Activated naive CD4-positive, alpha-beta T cell treated with anti-CD3 and anti-CD28 coated beads, Interleukin-2, amount 50 U/mL, for 24 hours (primary cell): ENCODE results near the gene TRIM69.
"Not testable (repeated sequence)": the region's sequence is repeated elsewhere in the genome, so short reads cannot be mapped to it uniquely, and the experiment has no call there.

Experiments
- H3K27ac Mint-ChIP-seq: one replicate; pipeline ENCODE4 v1.8.0; 2021; ENCODE audit warnings: mild to moderate bottlenecking, mixed read lengths
- H3K27me3 Mint-ChIP-seq: one replicate; pipeline ENCODE4 v1.8.0; 2021; ENCODE audit warnings: mixed read lengths
- H3K36me3 Mint-ChIP-seq: one replicate; pipeline ENCODE4 v1.8.0; 2021; ENCODE audit warnings: mixed read lengths
- H3K4me1 Mint-ChIP-seq: one replicate; pipeline ENCODE4 v1.8.0; 2021; ENCODE audit warnings: mixed read lengths
- H3K4me3 Mint-ChIP-seq: one replicate; pipeline ENCODE4 v1.8.0; 2021; ENCODE audit warnings: mild to moderate bottlenecking, mixed read lengths
- H3K9me3 Mint-ChIP-seq: one replicate; pipeline ENCODE4 v1.8.0; 2021; ENCODE audit warnings: mixed read lengths

TRIM69 gene

DNA sequence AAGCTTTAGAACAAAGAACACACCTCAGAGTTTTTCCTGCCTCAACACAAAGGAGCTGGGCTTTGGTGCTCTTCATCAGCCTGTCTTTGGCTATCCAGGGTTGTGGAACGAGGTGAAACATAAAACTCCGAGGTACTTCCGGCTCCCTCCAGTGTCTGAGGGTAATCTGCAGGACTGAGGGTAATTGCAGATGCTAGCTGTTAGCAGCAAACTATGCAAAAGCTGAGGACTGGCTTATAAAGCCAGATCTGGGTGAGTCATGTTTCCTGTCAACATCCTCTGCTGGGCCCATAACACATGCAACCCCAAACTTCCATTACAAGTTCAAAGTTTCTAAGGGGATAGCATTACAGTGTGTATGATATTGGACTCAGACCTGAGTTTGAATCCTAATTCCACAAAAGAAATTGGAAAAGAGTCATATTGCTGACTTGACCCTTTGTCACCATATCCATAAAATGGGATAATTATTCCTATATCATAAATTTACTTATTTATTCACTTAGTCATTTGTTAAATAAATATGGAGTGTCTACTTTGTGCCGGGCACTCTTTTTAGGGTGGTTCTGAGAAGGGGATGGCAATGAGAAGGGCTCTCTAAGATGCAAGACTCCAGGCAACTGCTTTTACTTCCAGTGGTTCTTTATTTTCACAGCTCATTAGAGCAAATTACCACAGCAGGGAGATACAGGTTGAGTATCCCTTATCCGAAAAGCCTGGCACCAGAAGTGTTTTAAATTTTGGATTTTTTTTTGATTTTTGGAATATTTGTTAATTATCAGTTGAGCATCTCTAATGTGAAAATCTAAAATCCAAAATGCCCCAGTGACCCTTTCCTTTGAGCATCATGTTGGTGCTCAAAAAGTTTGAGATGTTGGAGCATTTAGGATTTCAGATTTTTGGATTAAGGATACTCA, 9.5 kb upstream of the TRIM69 start:
- Mint-ChIP-seq H3K36me3 (peaks cover 9% of the 10 kb centered on the region), H3K4me3 (peak overlapping the region; percentile 100), H3K27ac (peak overlapping the region; percentile 100), H3K4me1 (peaks cover 69% of the 10 kb centered on the region), H3K27me3 (no peaks in the 10 kb centered on the region), H3K9me3 (no peaks in the 10 kb centered on the region)

DNA sequence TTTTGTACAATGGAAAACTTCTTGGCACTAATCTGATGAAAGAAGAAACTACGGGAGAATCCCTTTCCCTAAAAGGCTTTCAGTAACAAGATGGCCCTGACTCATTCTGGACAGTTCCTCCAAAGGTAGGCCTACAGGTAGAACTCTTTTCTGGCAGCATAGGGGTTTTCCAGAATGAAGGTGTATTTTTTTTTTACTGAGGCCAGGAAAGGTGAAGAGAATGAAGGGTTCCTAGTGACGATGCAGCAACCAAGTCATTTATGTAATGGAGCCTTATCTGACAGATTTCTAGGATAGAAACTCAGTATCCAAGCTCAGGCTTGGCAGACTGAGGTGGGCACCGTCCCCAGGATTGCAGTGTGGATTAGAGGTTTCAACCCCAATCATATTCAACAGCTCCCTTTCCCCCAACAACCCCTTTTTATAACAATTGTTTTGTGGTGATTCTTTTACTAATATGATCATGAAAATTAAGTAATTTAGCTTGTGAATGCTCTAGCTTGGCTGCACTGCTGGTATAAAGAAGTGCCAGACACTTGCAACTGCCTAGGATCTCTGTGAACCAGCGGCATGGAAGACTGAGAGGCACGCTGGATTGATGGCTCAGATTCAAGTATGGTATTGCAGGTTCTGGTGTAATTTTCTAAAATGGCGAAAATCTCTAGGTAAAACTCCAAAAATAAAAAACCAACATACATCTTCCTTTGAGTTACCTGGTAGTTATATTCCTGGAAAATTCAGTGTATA, 8.7 kb upstream of the TRIM69 start:
- peak overlapping the region; percentile 100 for H3K4me3 Mint-ChIP-seq
- H3K9me3 Mint-ChIP-seq: no peaks in the 10 kb centered on the region
- peaks cover 69% of the 10 kb centered on the region for H3K4me1 Mint-ChIP-seq
- peak overlapping the region; percentile 100 for H3K27ac Mint-ChIP-seq
- no peaks in the 10 kb centered on the region for H3K27me3 Mint-ChIP-seq
- peaks cover 15% of the 10 kb centered on the region for H3K36me3 Mint-ChIP-seq

DNA sequence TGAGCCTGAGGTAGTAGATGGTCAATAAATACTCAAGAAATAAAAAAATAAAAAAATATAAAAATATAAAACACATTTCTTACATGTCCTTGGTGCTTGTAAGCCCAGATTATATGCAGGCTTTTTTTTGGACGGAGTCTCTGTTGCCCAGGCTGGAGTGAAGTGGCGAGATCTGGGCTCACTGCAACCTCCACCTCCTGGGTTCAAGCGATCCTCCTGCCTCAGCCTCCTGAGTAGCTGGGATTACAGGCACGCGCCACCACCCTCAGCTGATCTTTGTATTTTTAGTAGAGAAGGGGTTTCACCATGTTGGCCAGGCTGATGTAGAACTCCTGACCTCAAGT, 8.1 kb upstream of the TRIM69 start:
- H3K9me3 Mint-ChIP-seq, H3K27me3 Mint-ChIP-seq: not testable (repeated sequence)
- H3K4me1 Mint-ChIP-seq: peaks cover 70% of the 10 kb centered on the region
- peaks cover 15% of the 10 kb centered on the region for H3K36me3 Mint-ChIP-seq
- peak overlapping the region; percentile 100 for H3K4me3 Mint-ChIP-seq
- peak overlapping the region; percentile 100 for H3K27ac Mint-ChIP-seq

DNA sequence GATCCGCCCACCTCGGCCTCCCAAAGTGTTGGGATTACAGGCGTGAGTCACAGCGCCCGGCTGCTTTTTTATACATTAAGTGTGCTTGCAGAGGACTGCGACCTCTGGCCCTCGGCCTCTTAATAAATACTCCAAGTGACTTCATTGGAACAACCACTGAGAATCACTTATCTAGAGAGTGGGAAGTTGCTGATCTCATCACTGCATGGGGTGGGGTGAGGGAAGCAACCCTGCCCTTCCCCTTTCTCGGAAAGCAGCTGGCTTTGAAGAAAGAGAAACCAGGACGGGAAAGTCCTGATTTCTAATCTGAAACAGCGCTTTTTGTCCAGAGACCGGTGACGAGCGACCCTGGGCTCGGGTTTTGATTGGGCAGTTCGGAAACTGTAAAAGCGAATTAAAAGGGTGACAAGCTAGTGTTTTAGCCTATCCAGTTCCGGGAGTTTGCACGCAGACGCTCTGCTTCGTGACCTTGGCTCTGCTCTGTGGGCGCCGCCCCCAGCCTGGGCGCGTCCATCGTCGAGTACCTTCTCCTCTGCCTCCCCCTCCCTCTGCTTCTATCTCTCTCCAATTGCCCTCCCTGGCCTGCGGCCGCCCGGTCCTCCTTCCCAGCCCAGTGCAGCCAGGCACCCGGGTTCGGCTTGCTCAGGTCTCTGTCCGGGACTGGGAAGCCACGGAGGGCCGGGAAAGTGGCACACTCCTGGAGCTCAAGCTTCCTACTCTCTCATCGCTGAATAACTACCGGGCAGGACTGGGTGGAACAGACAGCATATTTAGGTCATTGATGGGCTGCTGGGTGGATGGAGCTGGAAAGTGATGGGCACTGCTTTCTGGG, 7.5 kb upstream of the TRIM69 start:
- Mint-ChIP-seq H3K4me3 (peak overlapping the region; percentile 100), H3K4me1 (peaks cover 70% of the 10 kb centered on the region), H3K36me3 (peaks cover 15% of the 10 kb centered on the region), H3K9me3 (no peaks in the 10 kb centered on the region), H3K27ac (peak overlapping the region; percentile 100), H3K27me3 (no peaks in the 10 kb centered on the region)

DNA sequence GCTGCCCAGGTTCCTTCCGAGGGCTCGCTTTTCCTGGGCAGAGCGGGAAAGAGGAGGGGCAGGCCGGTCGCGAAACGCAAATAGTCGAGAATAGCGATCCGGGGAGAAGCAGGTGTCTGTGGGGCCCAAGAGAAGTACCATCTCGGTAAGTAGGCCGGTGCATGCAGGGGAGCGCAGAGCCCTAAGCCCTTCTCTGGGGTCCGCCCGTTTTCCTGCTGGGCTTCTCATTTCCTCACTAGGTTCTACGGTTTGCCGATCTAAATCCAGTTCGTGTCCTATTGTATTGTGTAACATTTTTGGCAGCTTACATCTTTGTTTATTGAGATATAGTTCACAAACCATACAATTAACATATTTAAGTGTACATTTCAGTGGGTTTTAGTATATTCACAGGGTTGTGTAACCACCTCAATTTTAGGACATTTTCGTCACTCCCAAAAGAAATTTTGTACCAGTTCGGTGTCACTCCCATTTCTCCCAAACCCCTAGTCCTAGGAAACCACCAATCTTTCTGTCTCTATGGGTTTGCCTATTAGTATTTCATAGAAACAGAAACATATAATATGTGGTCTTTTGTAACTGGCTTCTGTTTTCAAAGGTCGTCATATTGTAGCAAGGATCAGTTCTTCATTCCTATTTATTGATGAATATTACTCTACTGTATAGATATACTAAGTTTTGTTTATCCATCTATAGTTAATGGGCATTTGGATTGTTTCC, 6.8 kb upstream of the TRIM69 start:
- peak overlapping the region; percentile 100 for H3K4me3 Mint-ChIP-seq
- peak overlapping the region; percentile 100 for H3K27ac Mint-ChIP-seq

DNA sequence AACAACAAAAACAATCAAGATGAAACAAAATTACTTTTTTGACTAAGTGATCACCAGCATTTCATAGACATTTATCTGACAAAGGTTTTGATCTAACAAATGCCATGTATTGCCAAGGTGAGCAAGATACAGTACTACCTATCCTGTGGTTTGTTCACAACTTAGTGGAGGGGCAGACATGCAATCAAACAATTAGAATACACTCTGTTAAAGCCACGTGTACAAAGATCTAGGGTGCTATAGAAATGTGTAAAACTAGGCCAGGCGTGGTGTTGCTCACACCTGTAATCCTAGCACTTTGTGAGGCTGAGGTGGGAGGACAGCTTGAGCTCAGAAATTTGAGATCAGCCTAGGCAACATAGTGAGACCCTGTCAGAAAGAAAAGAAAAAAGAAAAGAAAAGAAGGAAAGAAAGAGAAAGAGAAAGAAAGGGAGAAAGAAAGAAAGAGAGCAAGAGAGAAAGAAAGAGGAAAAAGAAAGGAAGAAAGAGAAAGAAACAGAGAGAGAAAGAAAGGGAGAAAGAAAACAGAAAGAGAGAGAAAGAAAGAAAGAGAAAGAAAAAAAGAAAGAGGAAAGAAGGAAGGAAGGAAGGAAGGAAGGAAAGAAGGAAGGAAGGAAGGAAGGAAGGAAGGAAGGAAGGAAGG, 1.4 kb upstream of the TRIM69 start:
- Mint-ChIP-seq H3K36me3 (peaks cover 13% of the 10 kb centered on the region), H3K27ac (peak overlapping the region; percentile 100), H3K9me3 (no peaks in the 10 kb centered on the region), H3K4me1 (peaks cover 73% of the 10 kb centered on the region), H3K27me3 (no peaks in the 10 kb centered on the region), H3K4me3 (peak overlapping the region; percentile 85)

More for the DNA sequence above, 6.8 kb upstream of the TRIM69 start:
- Mint-ChIP-seq H3K4me1 (peaks cover 66% of the 10 kb centered on the region), H3K9me3 (no peaks in the 10 kb centered on the region), H3K27me3 (no peaks in the 10 kb centered on the region), H3K36me3 (peaks cover 15% of the 10 kb centered on the region)

DNA sequence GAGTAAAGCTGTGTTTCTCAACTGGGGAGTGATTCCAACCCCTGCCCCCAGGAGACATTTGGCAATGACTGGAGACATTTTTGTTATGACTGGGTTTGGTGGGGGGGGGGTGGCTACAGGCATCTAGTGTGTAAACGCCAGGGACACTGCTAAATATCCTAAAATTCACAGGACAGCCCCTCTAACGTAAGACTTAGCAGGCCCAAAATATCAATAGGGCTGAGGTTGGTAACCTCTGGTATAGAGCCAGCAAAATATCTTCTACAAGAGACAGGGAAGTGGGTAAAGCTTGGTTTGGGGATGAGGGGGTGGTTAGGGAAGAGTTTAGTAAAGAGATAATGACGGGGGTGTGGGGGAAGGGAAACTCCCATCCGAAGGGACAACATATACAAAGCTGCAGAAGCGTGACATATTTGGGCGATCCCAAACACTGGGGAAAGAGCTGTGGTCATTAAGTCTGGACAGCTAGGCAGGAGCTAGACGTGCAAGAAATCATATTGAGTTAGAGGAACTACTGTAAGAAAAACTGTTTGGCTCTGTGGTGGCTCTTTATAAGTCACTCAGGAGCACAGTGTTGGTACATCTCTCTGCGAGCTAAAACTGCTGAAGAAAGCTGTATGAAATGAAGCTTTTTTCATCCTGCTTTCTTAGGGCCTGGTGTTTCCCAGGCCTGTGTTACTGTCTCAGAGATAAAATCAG, 697 bp upstream of the TRIM69 start:
- H3K27me3 Mint-ChIP-seq: no peaks in the 10 kb centered on the region
- no peaks in the 10 kb centered on the region for H3K9me3 Mint-ChIP-seq

DNA sequence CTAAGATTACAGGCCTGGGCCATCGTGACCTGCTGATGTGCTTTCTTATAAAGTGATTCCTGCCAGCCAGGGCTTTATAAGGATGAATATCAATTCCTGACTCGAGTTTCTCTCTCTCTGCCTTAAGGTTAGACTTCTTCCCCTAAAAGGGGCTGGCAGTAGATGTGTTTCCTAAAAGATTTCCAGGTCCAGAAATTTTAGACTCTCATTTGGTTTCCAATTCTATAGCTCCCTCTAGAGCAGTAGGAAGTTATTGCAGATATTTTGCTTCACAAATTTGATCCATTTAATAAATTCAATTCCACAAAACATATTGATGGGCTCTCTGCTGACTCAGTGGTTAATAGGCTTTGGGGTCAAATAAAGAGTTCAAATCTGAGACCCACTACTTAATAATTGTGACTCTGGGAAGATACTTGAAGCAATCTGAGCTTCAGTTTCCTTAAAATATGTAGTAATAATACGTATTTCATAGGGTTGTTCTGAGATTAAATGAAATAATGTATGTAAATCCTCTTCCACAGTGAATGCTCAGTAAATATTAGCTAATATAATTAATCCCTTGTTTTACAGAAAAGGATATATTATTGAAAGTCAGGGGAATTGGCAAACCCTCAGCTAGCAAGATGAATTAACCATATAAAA, 2.1 kb downstream of the TRIM69 start:
- Mint-ChIP-seq H3K9me3 (no peaks in the 10 kb centered on the region), H3K4me1 (peaks cover 57% of the 10 kb centered on the region), H3K4me3 (peak overlapping the region; percentile 68), H3K36me3 (no peaks in the 10 kb centered on the region), H3K27ac (peak overlapping the region; percentile 84), H3K27me3 (no peaks in the 10 kb centered on the region)

More for the DNA sequence above, 697 bp upstream of the TRIM69 start:
- peaks cover 75% of the 10 kb centered on the region for H3K4me1 Mint-ChIP-seq
- peak overlapping the region; percentile 85 for H3K4me3 Mint-ChIP-seq
- H3K27ac Mint-ChIP-seq: peak overlapping the region; percentile 100
- H3K36me3 Mint-ChIP-seq: peaks cover 13% of the 10 kb centered on the region

DNA sequence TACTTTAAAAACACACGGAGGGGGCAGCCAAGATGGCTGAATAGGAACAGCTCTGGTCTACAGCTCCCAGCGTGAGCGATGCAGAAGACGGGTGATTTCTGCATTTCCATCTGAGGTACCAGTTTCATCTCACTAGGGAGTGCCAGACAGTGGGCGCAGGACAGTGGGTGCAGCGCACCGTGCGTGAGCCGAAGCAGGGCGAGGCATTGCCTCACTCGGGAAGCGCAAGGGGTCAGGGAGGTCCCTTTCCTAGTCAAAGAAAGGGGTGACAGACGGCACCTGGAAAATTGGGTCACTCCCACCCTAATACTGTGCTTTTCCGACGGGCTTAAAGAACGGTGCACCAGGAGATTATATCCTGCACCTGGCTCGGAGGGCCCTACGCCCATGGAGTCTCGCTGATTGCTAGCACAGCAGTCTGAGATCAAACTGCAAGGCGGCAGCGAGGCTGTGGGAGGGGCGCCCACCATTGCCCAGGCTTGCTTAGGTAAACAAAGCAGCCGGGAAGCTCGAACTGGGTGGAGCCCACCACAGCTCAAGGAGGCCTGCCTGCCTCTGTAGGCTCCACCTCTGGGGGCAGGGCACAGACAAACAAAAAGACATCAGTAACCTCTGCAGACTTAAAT, 3.0 kb downstream of the TRIM69 start:
- Mint-ChIP-seq H3K4me3 (peak overlapping the region; percentile 7), H3K4me1 (peaks cover 52% of the 10 kb centered on the region)
- H3K36me3 Mint-ChIP-seq, H3K9me3 Mint-ChIP-seq, H3K27me3 Mint-ChIP-seq, H3K27ac Mint-ChIP-seq: not testable (repeated sequence)

DNA sequence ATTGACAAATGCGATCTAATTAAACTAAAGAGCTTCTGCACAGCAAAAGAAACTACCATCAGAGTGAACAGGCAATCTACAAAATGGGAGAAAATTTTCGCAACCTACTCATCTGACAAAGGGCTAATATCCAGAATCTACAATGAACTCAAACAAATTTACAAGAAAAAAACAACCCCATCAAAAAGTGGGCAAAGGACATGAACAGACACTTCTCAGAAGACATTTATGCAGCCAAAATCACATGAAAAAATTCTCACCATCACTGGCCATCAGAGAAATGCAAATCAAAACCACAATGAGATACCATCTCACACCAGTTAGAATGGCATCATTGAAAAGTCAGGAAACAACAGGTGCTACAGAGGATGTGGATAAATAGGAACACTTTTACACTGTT, 7.1 kb downstream of the TRIM69 start:
- H3K4me1 Mint-ChIP-seq: peaks cover 17% of the 10 kb centered on the region
- not testable (repeated sequence) for H3K27me3 Mint-ChIP-seq, H3K27ac Mint-ChIP-seq, H3K9me3 Mint-ChIP-seq, H3K4me3 Mint-ChIP-seq, H3K36me3 Mint-ChIP-seq

DNA sequence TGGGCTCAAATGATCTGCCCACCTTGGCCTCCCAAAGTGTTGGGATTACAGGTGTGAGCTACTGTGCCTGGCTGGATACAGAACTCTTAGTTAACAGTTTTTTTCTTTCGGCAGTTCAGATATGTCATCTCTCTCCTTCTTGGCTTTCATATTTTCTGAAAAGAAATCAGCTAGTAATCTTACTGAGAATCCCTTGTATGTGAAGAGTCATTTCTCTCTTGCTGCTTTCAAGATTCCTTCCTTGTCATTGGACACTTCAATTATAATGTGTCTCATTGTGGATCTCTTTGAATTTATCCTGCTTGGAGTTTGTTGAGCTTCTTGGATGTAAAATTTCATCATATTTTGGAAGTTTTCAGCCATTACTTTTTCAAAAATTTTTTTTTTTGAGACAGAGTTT, 17.0 kb downstream of the TRIM69 start:
- peaks cover 11% of the 10 kb centered on the region for H3K4me1 Mint-ChIP-seq
- H3K27ac Mint-ChIP-seq: no peak overlapping the region
- no peak overlapping the region for H3K4me3 Mint-ChIP-seq
- no peaks in the 10 kb centered on the region for H3K27me3 Mint-ChIP-seq
- peaks cover 24% of the 10 kb centered on the region for H3K36me3 Mint-ChIP-seq
- peaks cover 22% of the 10 kb centered on the region for H3K9me3 Mint-ChIP-seq

DNA sequence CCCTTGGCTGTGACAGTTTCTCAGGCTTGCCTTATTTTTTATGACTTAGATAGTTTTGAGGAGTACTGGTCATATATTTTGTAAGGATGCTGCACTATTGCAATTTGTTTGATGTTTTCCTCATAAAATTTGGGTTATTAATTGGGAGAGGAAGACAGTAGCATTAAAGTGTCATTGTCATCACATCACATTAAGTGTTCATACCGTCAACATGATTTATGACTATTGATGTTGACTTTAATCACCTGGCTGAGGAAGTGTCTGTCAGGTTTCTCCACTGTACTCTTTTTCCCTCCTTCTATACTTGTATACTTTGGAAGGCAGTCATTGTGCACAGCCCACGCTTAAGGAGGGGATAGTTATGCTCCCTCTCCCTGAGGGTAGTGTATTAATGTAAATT, 26.9 kb downstream of the TRIM69 start:
- Mint-ChIP-seq H3K9me3 (no peaks in the 10 kb centered on the region), H3K36me3 (peaks cover 8% of the 10 kb centered on the region), H3K4me3 (no peak overlapping the region)

DNA sequence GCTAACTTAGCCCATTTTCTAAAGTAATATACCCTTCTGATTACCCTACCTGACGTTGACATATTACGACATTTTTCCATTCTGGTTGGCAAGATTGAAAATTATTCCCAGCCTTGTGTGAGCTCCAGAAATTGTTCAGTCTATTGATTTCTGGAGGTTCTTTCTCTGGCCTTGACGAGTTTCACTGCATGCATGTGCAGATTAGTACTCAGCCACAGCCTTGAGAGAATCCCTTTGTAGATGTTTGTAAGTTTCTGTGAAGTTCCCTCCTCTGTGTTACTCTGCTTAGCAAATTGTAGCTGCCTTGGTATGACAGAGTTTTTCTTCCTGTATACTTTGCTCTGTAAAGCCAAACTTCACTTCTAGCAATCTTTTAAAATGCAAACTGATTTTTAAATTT, 27.5 kb downstream of the TRIM69 start:
- Mint-ChIP-seq H3K4me3 (no peak overlapping the region), H3K27ac (no peak overlapping the region), H3K36me3 (peaks cover 10% of the 10 kb centered on the region), H3K4me1 (no peaks in the 10 kb centered on the region), H3K9me3 (no peaks in the 10 kb centered on the region), H3K27me3 (no peaks in the 10 kb centered on the region)

More for the DNA sequence above, 26.9 kb downstream of the TRIM69 start:
- H3K27ac Mint-ChIP-seq: no peak overlapping the region
- no peaks in the 10 kb centered on the region for H3K4me1 Mint-ChIP-seq
- no peaks in the 10 kb centered on the region for H3K27me3 Mint-ChIP-seq
